ENCODE measurements around the gene DNAI1.

Gene DNAI1

GRCh38 chr9:34519321-34520020 lies 60.9 kb downstream of the DNAI1 start:
- Histone ChIP-seq H3K4me2 (ENCODE audit: low read length, poor library complexity, severe bottlenecking) (no peak overlapping the region), H2BK5ac (ENCODE audit: low read depth, low read length, poor library complexity, severe bottlenecking) (no peak overlapping the region), H3K9me3 (ENCODE audit: control insufficient read depth, low read length) (no peaks in the 10 kb centered on the region), H3K18ac (ENCODE audit: low read depth in 1 of 2, low read length in 2 of 2) (no peak overlapping the region), H3K4me3 (ENCODE audit: insufficient read depth in 1 of 2, low read depth in 1 of 2, low read length in 2 of 2) (no peak overlapping the region), H4K91ac (ENCODE audit: low read length) (no peak overlapping the region), H2BK15ac (ENCODE audit: low read depth, poor library complexity, severe bottlenecking) (no peak overlapping the region), H4K8ac (ENCODE audit: low read length) (no peak overlapping the region), H2AFZ (ENCODE audit: low read depth, low read length) (no peak overlapping the region), H3K36me3 (ENCODE audit: control insufficient read depth in 1 of 2, insufficient read depth in 2 of 2, low read depth in 1 of 2, low read length in 2 of 2) (no peaks in the 10 kb centered on the region), H3K14ac (ENCODE audit: low read length in 2 of 2) (no peak overlapping the region), H3K79me1 (replicated peaks; ENCODE audit: low read length, poor library complexity, severe bottlenecking) (no peaks in the 10 kb centered on the region), H3K4ac (ENCODE audit: low read depth in 1 of 2, low read length in 2 of 2) (no peak overlapping the region), H2AK5ac (ENCODE audit: low read length, severe bottlenecking) (no peak overlapping the region), H3K4me1 (ENCODE audit: control insufficient read depth, insufficient read depth, low read depth, low read length) (peaks cover 10% of the 10 kb centered on the region), H3K23ac (ENCODE audit: low read length in 2 of 2) (no peak overlapping the region), H2BK12ac (ENCODE audit: low read length in 2 of 2) (no peak overlapping the region), H3K27me3 (ENCODE audit: control insufficient read depth in 1 of 2, insufficient read depth in 1 of 2, low read length in 2 of 2) (peaks cover 56 to 70% of the 10 kb centered on the region in 2 experiments), H2BK120ac (ENCODE audit: low read depth, low read length) (no peak overlapping the region), H3K9ac (ENCODE audit: low read length) (no peak overlapping the region), H3K27ac (ENCODE audit: low read length, poor library complexity, severe bottlenecking) (no peak overlapping the region)
- WGBS = 91% methylated on average over 1 of the region's 2 CpGs
- DNase-seq = no peak

GRCh38 chr9:34520096-34520495 lies 61.5 kb downstream of the DNAI1 start:
- no peak overlapping the region for H2BK15ac ChIP-seq (ENCODE audit: low read depth, poor library complexity, severe bottlenecking)
- H3K4me2 ChIP-seq (ENCODE audit: low read length, poor library complexity, severe bottlenecking) = no peak overlapping the region
- H4K91ac ChIP-seq (ENCODE audit: low read length) = no peak overlapping the region
- WGBS = 84% methylated on average over 6 of the region's 6 CpGs
- DNase-seq = no peak
- no peaks in the 10 kb centered on the region for H3K79me1 ChIP-seq (replicated peaks; ENCODE audit: low read length, poor library complexity, severe bottlenecking)
- H3K36me3 ChIP-seq (ENCODE audit: control insufficient read depth in 1 of 2, insufficient read depth in 2 of 2, low read depth in 1 of 2, low read length in 2 of 2) = no peaks in the 10 kb centered on the region
- no peak overlapping the region for H3K18ac ChIP-seq (ENCODE audit: low read depth in 1 of 2, low read length in 2 of 2)
- no peak overlapping the region for H2AFZ ChIP-seq (ENCODE audit: low read depth, low read length)
- H2AK5ac ChIP-seq (ENCODE audit: low read length, severe bottlenecking) = no peak overlapping the region
- H4K8ac ChIP-seq (ENCODE audit: low read length) = no peak overlapping the region
- H3K4me3 ChIP-seq (ENCODE audit: insufficient read depth in 1 of 2, low read depth in 1 of 2, low read length in 2 of 2) = no peak overlapping the region
- no peak overlapping the region for H3K23ac ChIP-seq (ENCODE audit: low read length in 2 of 2)
- no peak overlapping the region for H3K4ac ChIP-seq (ENCODE audit: low read depth in 1 of 2, low read length in 2 of 2)
- H3K27ac ChIP-seq (ENCODE audit: low read length, poor library complexity, severe bottlenecking) = no peak overlapping the region
- H2BK120ac ChIP-seq (ENCODE audit: low read depth, low read length) = no peak overlapping the region
- no peak overlapping the region for H2BK5ac ChIP-seq (ENCODE audit: low read depth, low read length, poor library complexity, severe bottlenecking)
- H3K27me3 ChIP-seq (ENCODE audit: control insufficient read depth in 1 of 2, insufficient read depth in 1 of 2, low read length in 2 of 2) = peaks cover 59 to 70% of the 10 kb centered on the region in 2 experiments
- H2BK12ac ChIP-seq (ENCODE audit: low read length in 2 of 2) = no peak overlapping the region
- no peak overlapping the region for H3K9ac ChIP-seq (ENCODE audit: low read length)
- H3K14ac ChIP-seq (ENCODE audit: low read length in 2 of 2) = no peak overlapping the region
- H3K4me1 ChIP-seq (ENCODE audit: control insufficient read depth, insufficient read depth, low read depth, low read length) = peaks cover 10% of the 10 kb centered on the region
- no peaks in the 10 kb centered on the region for H3K9me3 ChIP-seq (ENCODE audit: control insufficient read depth, low read length)

- Histone ChIP-seq H3K23ac (ENCODE audit: low read length in 2 of 2) (no peak overlapping the region), H2AK5ac (ENCODE audit: low read length, severe bottlenecking) (no peak overlapping the region), H4K91ac (ENCODE audit: low read length) (no peak overlapping the region), H3K36me3 (ENCODE audit: control insufficient read depth in 1 of 2, insufficient read depth in 2 of 2, low read depth in 1 of 2, low read length in 2 of 2) (no peaks in the 10 kb centered on the region), H2AFZ (ENCODE audit: low read depth, low read length) (no peak overlapping the region), H3K9me3 (ENCODE audit: control insufficient read depth, low read length) (no peaks in the 10 kb centered on the region), H3K18ac (ENCODE audit: low read depth in 1 of 2, low read length in 2 of 2) (no peak overlapping the region), H3K79me1 (replicated peaks; ENCODE audit: low read length, poor library complexity, severe bottlenecking) (no peaks in the 10 kb centered on the region), H3K14ac (ENCODE audit: low read length in 2 of 2) (no peak overlapping the region), H2BK12ac (ENCODE audit: low read length in 2 of 2) (no peak overlapping the region), H4K8ac (ENCODE audit: low read length) (no peak overlapping the region), H3K4me3 (ENCODE audit: insufficient read depth in 1 of 2, low read depth in 1 of 2, low read length in 2 of 2) (no peak overlapping the region), H2BK120ac (ENCODE audit: low read depth, low read length) (no peak overlapping the region), H3K4ac (ENCODE audit: low read depth in 1 of 2, low read length in 2 of 2) (no peak overlapping the region), H3K9ac (ENCODE audit: low read length) (no peak overlapping the region), H2BK5ac (ENCODE audit: low read depth, low read length, poor library complexity, severe bottlenecking) (no peak overlapping the region), H2BK15ac (ENCODE audit: low read depth, poor library complexity, severe bottlenecking) (no peak overlapping the region), H3K4me1 (ENCODE audit: control insufficient read depth, insufficient read depth, low read depth, low read length) (peaks cover 10% of the 10 kb centered on the region), H3K27me3 (ENCODE audit: control insufficient read depth in 1 of 2, insufficient read depth in 1 of 2, low read length in 2 of 2) (peaks cover 66 to 72% of the 10 kb centered on the region in 2 experiments), H3K27ac (ENCODE audit: low read length, poor library complexity, severe bottlenecking) (no peak overlapping the region), H3K4me2 (ENCODE audit: low read length, poor library complexity, severe bottlenecking) (no peak overlapping the region)
- 85% methylated on average over 6 of the region's 6 CpGs for WGBS
- no peak for DNase-seq
These were observed 62.1 kb downstream of the DNAI1 start for GRCh38 chr9:34520505-34521385.

GRCh38 chr9:34521406-34522045 lies 62.9 kb downstream of the DNAI1 start:
- Histone ChIP-seq H3K27ac (ENCODE audit: low read length, poor library complexity, severe bottlenecking) (no peak overlapping the region), H2BK15ac (ENCODE audit: low read depth, poor library complexity, severe bottlenecking) (no peak overlapping the region), H3K4me1 (ENCODE audit: control insufficient read depth, insufficient read depth, low read depth, low read length) (peaks cover 10% of the 10 kb centered on the region), H2BK5ac (ENCODE audit: low read depth, low read length, poor library complexity, severe bottlenecking) (no peak overlapping the region), H2BK120ac (ENCODE audit: low read depth, low read length) (no peak overlapping the region), H3K4me3 (ENCODE audit: insufficient read depth in 1 of 2, low read depth in 1 of 2, low read length in 2 of 2) (no peak overlapping the region), H3K79me1 (replicated peaks; ENCODE audit: low read length, poor library complexity, severe bottlenecking) (no peaks in the 10 kb centered on the region), H3K9ac (ENCODE audit: low read length) (no peak overlapping the region), H2AK5ac (ENCODE audit: low read length, severe bottlenecking) (no peak overlapping the region), H3K36me3 (ENCODE audit: control insufficient read depth in 1 of 2, insufficient read depth in 2 of 2, low read depth in 1 of 2, low read length in 2 of 2) (no peaks in the 10 kb centered on the region), H3K9me3 (ENCODE audit: control insufficient read depth, low read length) (no peaks in the 10 kb centered on the region), H4K8ac (ENCODE audit: low read length) (no peak overlapping the region), H2BK12ac (ENCODE audit: low read length in 2 of 2) (no peak overlapping the region), H3K27me3 (ENCODE audit: control insufficient read depth in 1 of 2, insufficient read depth in 1 of 2, low read length in 2 of 2) (peaks cover 65 to 69% of the 10 kb centered on the region in 2 experiments), H3K4me2 (ENCODE audit: low read length, poor library complexity, severe bottlenecking) (no peak overlapping the region), H3K14ac (ENCODE audit: low read length in 2 of 2) (no peak overlapping the region), H3K4ac (ENCODE audit: low read depth in 1 of 2, low read length in 2 of 2) (no peak overlapping the region), H2AFZ (ENCODE audit: low read depth, low read length) (no peak overlapping the region), H4K91ac (ENCODE audit: low read length) (no peak overlapping the region), H3K18ac (ENCODE audit: low read depth in 1 of 2, low read length in 2 of 2) (no peak overlapping the region), H3K23ac (ENCODE audit: low read length in 2 of 2) (no peak overlapping the region)
- WGBS = 94% methylated on average over 11 of the region's 11 CpGs
- no peak for DNase-seq
